HepG2 (cell line): Measurements from ENCODE around the gene PROC. TPM values are rescaled to one million over a fixed set of nuclear protein-coding genes. Genes with fewer than 3 reads are reported as not detected.
A peak's percentile ranks its signal among the peaks of the same experiment; 100 is the strongest.

Experiments
- JUN ChIP-seq: sonication (generic); formaldehyde crosslinking; IDR thresholded peaks from 2 replicates; pipeline ENCODE4 v1.4.0; 2020; ENCODE audit warnings: mild to moderate bottlenecking, missing genetic modification reagents
- ZMYM3 ChIP-seq: sonication (generic); formaldehyde crosslinking; IDR thresholded peaks from 2 replicates; pipeline ENCODE4 v1.5.1; 2020; ENCODE audit warnings: mild to moderate bottlenecking, missing genetic modification reagents
- polyA plus RNA-seq, 8 experiments: library from polyadenylated mRNA; depleted of rRNA in 3 of 8; stranded (reverse) in 7 of 8; unstranded in 1 of 8; fragments of >200 nt; fragmentation: Illumina TruSeq in 4 of 8; extraction: Trizol in 4 of 8; gene quantifications; 2 replicates each; pipeline versions ENCODE4 v1.2.1 to v1.2.3, GENCODE V29; 2011 to 2016; ENCODE audit warnings: low read depth in 4 of 8, missing spikeins in 1 of 8, mixed read lengths in 1 of 8; ENCODE audit not compliant: insufficient read depth in 1 of 8
- total RNA-seq, 5 experiments: library from RNA; depleted of rRNA; stranded (reverse); fragments of >200 nt; fragmentation: Illumina TruSeq; extraction: Trizol; gene quantifications; 2 replicates each; pipeline ENCODE4 v1.2.3, GENCODE V29; 2016; ENCODE audit warnings: low read depth in 1 of 5
- TF ChIP-seq, protein P1 (sequence below): sonication (generic); formaldehyde crosslinking; IDR thresholded peaks from 2 replicates; pipeline ENCODE4 v1.4.0; 2020; ENCODE audit warnings: missing genetic modification reagents
- TF ChIP-seq, protein P2 (sequence below): sonication (generic); formaldehyde crosslinking; IDR thresholded peaks from 2 replicates; pipeline ENCODE4 v1.5.0; 2020; ENCODE audit warnings: missing genetic modification reagents
- TF ChIP-seq, protein P3 (sequence below): sonication (generic); formaldehyde crosslinking; IDR thresholded peaks from 2 replicates; pipeline ENCODE4 v1.9.0; 2021; ENCODE audit warnings: missing genetic modification reagents, borderline replicate concordance
- TF ChIP-seq, protein P4 (sequence below): sonication (generic); formaldehyde crosslinking; IDR thresholded peaks from 2 replicates; pipeline ENCODE4 v1.5.1; 2020; ENCODE audit warnings: mild to moderate bottlenecking, missing genetic modification reagents, moderate library complexity

The PROC gene
- total and polyA plus RNA-seq, 2 of the 13 experiments (the other 11 are each of a cell fraction or from before 2014, with no cell fraction given), result 134 to 185 TPM

DNA sequence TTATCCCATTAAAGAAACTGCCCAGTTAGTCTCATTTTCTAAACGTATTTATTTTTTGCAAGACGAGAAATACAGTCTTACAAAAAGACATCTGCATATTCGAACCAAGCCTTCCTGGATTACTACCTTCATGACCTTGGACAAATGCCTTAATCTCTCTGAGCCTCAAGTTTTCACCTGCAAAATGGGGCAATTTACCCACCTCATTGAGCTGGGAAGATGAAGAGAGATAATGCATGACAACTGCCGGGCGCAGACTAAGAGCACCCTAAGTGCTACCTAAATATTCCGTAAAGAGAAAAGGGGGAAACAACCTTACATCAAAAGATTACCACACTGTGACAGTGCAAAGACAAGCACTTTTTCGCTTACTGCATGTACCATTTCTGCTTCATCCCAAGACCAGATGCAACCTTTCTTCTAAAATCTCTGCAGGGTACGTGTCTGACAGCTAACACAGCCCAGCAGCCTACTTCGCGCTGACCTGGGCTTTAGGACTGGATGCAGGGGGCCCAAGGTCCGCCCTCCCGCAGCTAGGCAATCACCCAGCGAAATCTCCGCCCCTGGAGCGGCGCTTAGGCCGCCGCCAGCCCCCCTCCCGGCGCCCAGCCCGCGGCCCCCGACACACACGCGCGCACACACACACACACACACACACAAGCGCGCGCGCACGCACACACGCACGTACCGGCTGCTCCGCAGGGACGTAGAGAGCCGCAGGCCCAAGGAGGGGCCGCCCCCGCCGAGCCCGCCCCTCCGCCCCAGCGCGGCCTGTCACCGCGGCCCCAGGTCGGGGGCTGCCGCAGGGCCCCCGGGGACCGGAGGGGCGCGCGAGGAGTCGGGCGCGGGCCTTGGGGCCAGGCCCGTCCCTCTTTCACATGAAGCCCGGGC, 31.2 kb upstream of the PROC start (continued):
- TF ChIP-seq, protein P1, sequence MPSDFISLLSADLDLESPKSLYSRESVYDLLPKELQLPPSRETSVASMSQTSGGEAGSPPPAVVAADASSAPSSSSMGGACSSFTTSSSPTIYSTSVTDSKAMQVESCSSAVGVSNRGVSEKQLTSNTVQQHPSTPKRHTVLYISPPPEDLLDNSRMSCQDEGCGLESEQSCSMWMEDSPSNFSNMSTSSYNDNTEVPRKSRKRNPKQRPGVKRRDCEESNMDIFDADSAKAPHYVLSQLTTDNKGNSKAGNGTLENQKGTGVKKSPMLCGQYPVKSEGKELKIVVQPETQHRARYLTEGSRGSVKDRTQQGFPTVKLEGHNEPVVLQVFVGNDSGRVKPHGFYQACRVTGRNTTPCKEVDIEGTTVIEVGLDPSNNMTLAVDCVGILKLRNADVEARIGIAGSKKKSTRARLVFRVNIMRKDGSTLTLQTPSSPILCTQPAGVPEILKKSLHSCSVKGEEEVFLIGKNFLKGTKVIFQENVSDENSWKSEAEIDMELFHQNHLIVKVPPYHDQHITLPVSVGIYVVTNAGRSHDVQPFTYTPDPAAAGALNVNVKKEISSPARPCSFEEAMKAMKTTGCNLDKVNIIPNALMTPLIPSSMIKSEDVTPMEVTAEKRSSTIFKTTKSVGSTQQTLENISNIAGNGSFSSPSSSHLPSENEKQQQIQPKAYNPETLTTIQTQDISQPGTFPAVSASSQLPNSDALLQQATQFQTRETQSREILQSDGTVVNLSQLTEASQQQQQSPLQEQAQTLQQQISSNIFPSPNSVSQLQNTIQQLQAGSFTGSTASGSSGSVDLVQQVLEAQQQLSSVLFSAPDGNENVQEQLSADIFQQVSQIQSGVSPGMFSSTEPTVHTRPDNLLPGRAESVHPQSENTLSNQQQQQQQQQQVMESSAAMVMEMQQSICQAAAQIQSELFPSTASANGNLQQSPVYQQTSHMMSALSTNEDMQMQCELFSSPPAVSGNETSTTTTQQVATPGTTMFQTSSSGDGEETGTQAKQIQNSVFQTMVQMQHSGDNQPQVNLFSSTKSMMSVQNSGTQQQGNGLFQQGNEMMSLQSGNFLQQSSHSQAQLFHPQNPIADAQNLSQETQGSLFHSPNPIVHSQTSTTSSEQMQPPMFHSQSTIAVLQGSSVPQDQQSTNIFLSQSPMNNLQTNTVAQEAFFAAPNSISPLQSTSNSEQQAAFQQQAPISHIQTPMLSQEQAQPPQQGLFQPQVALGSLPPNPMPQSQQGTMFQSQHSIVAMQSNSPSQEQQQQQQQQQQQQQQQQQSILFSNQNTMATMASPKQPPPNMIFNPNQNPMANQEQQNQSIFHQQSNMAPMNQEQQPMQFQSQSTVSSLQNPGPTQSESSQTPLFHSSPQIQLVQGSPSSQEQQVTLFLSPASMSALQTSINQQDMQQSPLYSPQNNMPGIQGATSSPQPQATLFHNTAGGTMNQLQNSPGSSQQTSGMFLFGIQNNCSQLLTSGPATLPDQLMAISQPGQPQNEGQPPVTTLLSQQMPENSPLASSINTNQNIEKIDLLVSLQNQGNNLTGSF (CRISPR knock-in tag), result no peak
- TF ChIP-seq, protein P2, sequence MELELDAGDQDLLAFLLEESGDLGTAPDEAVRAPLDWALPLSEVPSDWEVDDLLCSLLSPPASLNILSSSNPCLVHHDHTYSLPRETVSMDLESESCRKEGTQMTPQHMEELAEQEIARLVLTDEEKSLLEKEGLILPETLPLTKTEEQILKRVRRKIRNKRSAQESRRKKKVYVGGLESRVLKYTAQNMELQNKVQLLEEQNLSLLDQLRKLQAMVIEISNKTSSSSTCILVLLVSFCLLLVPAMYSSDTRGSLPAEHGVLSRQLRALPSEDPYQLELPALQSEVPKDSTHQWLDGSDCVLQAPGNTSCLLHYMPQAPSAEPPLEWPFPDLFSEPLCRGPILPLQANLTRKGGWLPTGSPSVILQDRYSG, result no peak
- TF ChIP-seq JUN (no peak), ZMYM3 (CRISPR knock-in tag) (peak; percentile 54)
- TF ChIP-seq, protein P3, sequence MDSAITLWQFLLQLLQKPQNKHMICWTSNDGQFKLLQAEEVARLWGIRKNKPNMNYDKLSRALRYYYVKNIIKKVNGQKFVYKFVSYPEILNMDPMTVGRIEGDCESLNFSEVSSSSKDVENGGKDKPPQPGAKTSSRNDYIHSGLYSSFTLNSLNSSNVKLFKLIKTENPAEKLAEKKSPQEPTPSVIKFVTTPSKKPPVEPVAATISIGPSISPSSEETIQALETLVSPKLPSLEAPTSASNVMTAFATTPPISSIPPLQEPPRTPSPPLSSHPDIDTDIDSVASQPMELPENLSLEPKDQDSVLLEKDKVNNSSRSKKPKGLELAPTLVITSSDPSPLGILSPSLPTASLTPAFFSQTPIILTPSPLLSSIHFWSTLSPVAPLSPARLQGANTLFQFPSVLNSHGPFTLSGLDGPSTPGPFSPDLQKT (CRISPR knock-in tag), result no peak
- TF ChIP-seq, protein P4, sequence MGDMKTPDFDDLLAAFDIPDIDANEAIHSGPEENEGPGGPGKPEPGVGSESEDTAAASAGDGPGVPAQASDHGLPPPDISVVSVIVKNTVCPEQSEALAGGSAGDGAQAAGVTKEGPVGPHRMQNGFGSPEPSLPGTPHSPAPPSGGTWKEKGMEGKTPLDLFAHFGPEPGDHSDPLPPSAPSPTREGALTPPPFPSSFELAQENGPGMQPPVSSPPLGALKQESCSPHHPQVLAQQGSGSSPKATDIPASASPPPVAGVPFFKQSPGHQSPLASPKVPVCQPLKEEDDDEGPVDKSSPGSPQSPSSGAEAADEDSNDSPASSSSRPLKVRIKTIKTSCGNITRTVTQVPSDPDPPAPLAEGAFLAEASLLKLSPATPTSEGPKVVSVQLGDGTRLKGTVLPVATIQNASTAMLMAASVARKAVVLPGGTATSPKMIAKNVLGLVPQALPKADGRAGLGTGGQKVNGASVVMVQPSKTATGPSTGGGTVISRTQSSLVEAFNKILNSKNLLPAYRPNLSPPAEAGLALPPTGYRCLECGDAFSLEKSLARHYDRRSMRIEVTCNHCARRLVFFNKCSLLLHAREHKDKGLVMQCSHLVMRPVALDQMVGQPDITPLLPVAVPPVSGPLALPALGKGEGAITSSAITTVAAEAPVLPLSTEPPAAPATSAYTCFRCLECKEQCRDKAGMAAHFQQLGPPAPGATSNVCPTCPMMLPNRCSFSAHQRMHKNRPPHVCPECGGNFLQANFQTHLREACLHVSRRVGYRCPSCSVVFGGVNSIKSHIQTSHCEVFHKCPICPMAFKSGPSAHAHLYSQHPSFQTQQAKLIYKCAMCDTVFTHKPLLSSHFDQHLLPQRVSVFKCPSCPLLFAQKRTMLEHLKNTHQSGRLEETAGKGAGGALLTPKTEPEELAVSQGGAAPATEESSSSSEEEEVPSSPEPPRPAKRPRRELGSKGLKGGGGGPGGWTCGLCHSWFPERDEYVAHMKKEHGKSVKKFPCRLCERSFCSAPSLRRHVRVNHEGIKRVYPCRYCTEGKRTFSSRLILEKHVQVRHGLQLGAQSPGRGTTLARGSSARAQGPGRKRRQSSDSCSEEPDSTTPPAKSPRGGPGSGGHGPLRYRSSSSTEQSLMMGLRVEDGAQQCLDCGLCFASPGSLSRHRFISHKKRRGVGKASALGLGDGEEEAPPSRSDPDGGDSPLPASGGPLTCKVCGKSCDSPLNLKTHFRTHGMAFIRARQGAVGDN (CRISPR knock-in tag), result peak; percentile 72; the same call in 1 of the 2 replicates
